HCT116 (cell line): Measurements from ENCODE around the gene POU2F3. TPM values are rescaled to one million over a fixed set of nuclear protein-coding genes. Genes with fewer than 3 reads are reported as not detected.

Experiments used
- ATAC-seq: fragments of 200-7000 bp; cut with Tn5 transposase; 2 replicates; pipeline ENCODE4 v1.9.1; 2020; ENCODE audit warnings: mild to moderate bottlenecking, moderate library complexity
- BruUV-seq: library from RNA; stranded (reverse); fragments of 400-500 nt; replicated peaks from 2 replicates; lab custom pipeline; 2021; lab: Mats Ljungman, UMichigan
- CTCF ChIA-PET: fragments of 300-600 bp; sonication (Branson Sonifier 250); formaldehyde crosslinking; loops from one replicate; lab custom pipeline; 2021; ENCODE audit warnings: antibody characterized with exemption; lab: Charles Lee
- POLR2A ChIA-PET: fragments of 300-600, 350-600 bp; sonication (Branson Sonifier 250); formaldehyde crosslinking; loops from one replicate; lab custom pipeline; 2021; ENCODE audit warnings: antibody characterized with exemption; lab: Charles Lee
- RAD21 ChIA-PET, 2 experiments: fragments of 300-600 bp; sonication (Branson Sonifier 250); formaldehyde crosslinking; loops; one replicate each; lab custom pipeline; 2023; ENCODE audit warnings: low total read pairs in 2 of 2; ENCODE audit not compliant: uncharacterized antibody in 2 of 2, unreplicated experiment in 2 of 2, low non-redundant PET in 1 of 2; lab: Charles Lee
- DNase-seq: peaks from one replicate; pipeline ENCODE4 v3.0.0-alpha.2; 2010; ENCODE audit warnings: low read depth, low spot score
- H2AFZ ChIP-seq: fragments of 200-600 bp; shearing (Covaris generic), sonication (generic); 2 replicates; pipeline ENCODE4 v1.6.1; 2017; ENCODE audit warnings: low read depth, mixed run types, mixed read lengths, antibody characterized with exemption, low read length; ENCODE audit not compliant: poor library complexity, severe bottlenecking
- H3K27ac ChIP-seq: 2 replicates; pipeline ENCODE4 v1.5.1; 2012; ENCODE audit warnings: low read depth, low read length
- H3K27me3 ChIP-seq: fragments of 200-600 bp; sonication (generic); 2 replicates; pipeline ENCODE4 v1.6.1; 2016; ENCODE audit warnings: mixed run types, low read length, mixed read lengths; ENCODE audit not compliant: insufficient read depth
- H3K36me3 ChIP-seq, 2 experiments: fragments of 200-500 bp in 1 of 2; fragments of 200-600 bp in 1 of 2; sonication (Bioruptor generic) in 1 of 2; sonication (generic) in 1 of 2; 2 replicates each; pipeline versions ENCODE4 v1.5.1 to v1.6.1; 2014 to 2016; ENCODE audit warnings: low read length in 2 of 2, inconsistent platforms in 1 of 2, mixed read lengths in 1 of 2, mixed run types in 1 of 2; ENCODE audit not compliant: insufficient read depth in 2 of 2, control insufficient read depth in 1 of 2
- H3K4me1 ChIP-seq, 2 experiments: fragments of 200-600 bp in 1 of 2; sonication (generic) in 1 of 2; 2 replicates each; pipeline versions ENCODE4 v1.5.1 to v1.6.1; 2012 to 2017; ENCODE audit warnings: low read length in 2 of 2, inconsistent platforms in 1 of 2, mild to moderate bottlenecking in 1 of 2, mixed read lengths in 1 of 2, mixed run types in 1 of 2, moderate library complexity in 1 of 2; ENCODE audit not compliant: insufficient read depth in 2 of 2, control insufficient read depth in 1 of 2
- H3K4me2 ChIP-seq: fragments of 200-600 bp; sonication (generic); 2 replicates; pipeline ENCODE4 v1.6.1; 2017; ENCODE audit warnings: mixed run types, low read length, mixed read lengths
- H3K4me3 ChIP-seq, 2 experiments: fragments of 200-600 bp in 1 of 2; sonication (generic) in 1 of 2; replicated peaks in 1 of 2; 2 replicates each; pipeline ENCODE4 v1.5.1; 2011 to 2016; ENCODE audit warnings: low read length in 2 of 2, control low read depth in 1 of 2, low read depth in 1 of 2, mild to moderate bottlenecking in 1 of 2, mixed read lengths in 1 of 2, mixed run types in 1 of 2
- H3K79me2 ChIP-seq: fragments of 200-600 bp; sonication (generic); 2 replicates; pipeline ENCODE4 v1.6.1; 2017; ENCODE audit warnings: mild to moderate bottlenecking, mixed run types, low read length, moderate library complexity, mixed read lengths; ENCODE audit not compliant: insufficient read depth
- H3K9ac ChIP-seq: fragments of 200-600 bp; sonication (generic); 2 replicates; pipeline ENCODE4 v1.6.1; 2016; ENCODE audit warnings: low read length, mixed read lengths
- H3K9me2 ChIP-seq: fragments of 200-600 bp; sonication (generic), shearing (Covaris generic); 2 replicates; pipeline ENCODE4 v1.6.1; 2017; ENCODE audit warnings: mixed run types, mild to moderate bottlenecking, moderate library complexity; ENCODE audit not compliant: insufficient read depth
- H3K9me3 ChIP-seq, 2 experiments: fragments of 200-500 bp in 1 of 2; fragments of 200-600 bp in 1 of 2; sonication (Bioruptor generic) in 1 of 2; sonication (generic) in 1 of 2; 2 replicates each; pipeline ENCODE4 v1.6.1; 2014 to 2017; ENCODE audit warnings: low read length in 2 of 2, mixed read lengths in 2 of 2, inconsistent platforms in 1 of 2, low read depth in 1 of 2, mild to moderate bottlenecking in 1 of 2, mixed run types in 1 of 2, moderate library complexity in 1 of 2; ENCODE audit not compliant: control insufficient read depth in 1 of 2, insufficient read depth in 1 of 2
- H4K20me1 ChIP-seq: fragments of 200-600 bp; sonication (generic), shearing (Covaris generic); 2 replicates; pipeline ENCODE4 v1.6.1; 2017; ENCODE audit warnings: mixed run types, mild to moderate bottlenecking, moderate library complexity; ENCODE audit not compliant: insufficient read depth
- CEBPB ChIP-seq: IDR thresholded peaks from 2 replicates; pipeline ENCODE4 v1.6.1; 2012; ENCODE audit warnings: low read depth
- ELF1 ChIP-seq: IDR thresholded peaks from 2 replicates; pipeline ENCODE4 v1.6.1; 2012; ENCODE audit warnings: low read depth, borderline replicate concordance
- EZH2 ChIP-seq: fragments of 200-600 bp; sonication (generic); IDR thresholded peaks from 2 replicates; pipeline ENCODE4 v1.6.1; 2017; ENCODE audit warnings: antibody characterized with exemption, mixed run types
- EZH2phosphoT487 ChIP-seq: fragments of 200-600 bp; IDR thresholded peaks from 2 replicates; pipeline ENCODE4 v1.6.1; 2018; ENCODE audit warnings: antibody characterized with exemption, borderline replicate concordance
- JUND ChIP-seq: IDR thresholded peaks from 2 replicates; pipeline ENCODE4 v1.6.1; 2012
- MAX ChIP-seq: IDR thresholded peaks from 2 replicates; pipeline ENCODE4 v1.6.1; 2012
- POLR2A ChIP-seq: IDR thresholded peaks from 2 replicates; pipeline ENCODE4 v1.7.0; 2011; ENCODE audit warnings: borderline replicate concordance; ENCODE audit not compliant: insufficient read depth, insufficient read length; ENCODE audit errors: extremely low read depth
- POLR2AphosphoS5 ChIP-seq: IDR thresholded peaks from 2 replicates; pipeline ENCODE4 v1.6.1; 2011; ENCODE audit warnings: mild to moderate bottlenecking, low read depth, low read length, moderate library complexity
- RAD21 ChIP-seq: IDR thresholded peaks from 2 replicates; pipeline ENCODE4 v1.6.1; 2012; ENCODE audit warnings: low read depth, mild to moderate bottlenecking
- REST ChIP-seq: IDR thresholded peaks from 2 replicates; pipeline ENCODE4 v1.6.1; 2012; ENCODE audit warnings: low read depth
- SIN3A ChIP-seq: IDR thresholded peaks from 2 replicates; pipeline ENCODE4 v1.6.1; 2012; ENCODE audit warnings: low read depth
- SRF ChIP-seq: IDR thresholded peaks from 2 replicates; pipeline ENCODE4 v1.6.1; 2012; ENCODE audit warnings: low read depth
- TCF7L2 ChIP-seq: IDR thresholded peaks from 2 replicates; pipeline ENCODE4 v1.7.0; 2011; ENCODE audit warnings: borderline replicate concordance, inconsistent platforms; ENCODE audit not compliant: insufficient read depth, insufficient read length; ENCODE audit errors: extremely low read depth
- ZBTB33 ChIP-seq: IDR thresholded peaks from 2 replicates; pipeline ENCODE4 v1.6.1; 2011; ENCODE audit warnings: mild to moderate bottlenecking, low read length, moderate library complexity; ENCODE audit not compliant: insufficient replicate concordance; ENCODE audit errors: extremely low read depth
- ZFX ChIP-seq: fragments of 450-650 bp; IDR thresholded peaks from 2 replicates; pipeline ENCODE4 v1.6.1; 2017
- ZNF274 ChIP-seq: fragments of 200-500 bp; sonication (Bioruptor generic); IDR thresholded peaks from 2 replicates; pipeline ENCODE4 v1.6.1; 2014; ENCODE audit warnings: mild to moderate bottlenecking, low read depth, low read length, inconsistent platforms
- intact Hi-C: fragments of 100-400 bp; cut with micrococcal nuclease; formaldehyde crosslinking; loops from 2 replicates; pipeline ENCODE4 v1.10.0; 2022
- total RNA-seq: library from RNA; stranded (reverse); gene quantifications from one replicate; pipeline ENCODE4 v1.2.1, GENCODE V29; 2021; ENCODE audit not compliant: unreplicated experiment
- TF ChIP-seq, protein P1 (sequence below): IDR thresholded peaks from 2 replicates; pipeline ENCODE4 v1.6.1; 2012
- TF ChIP-seq, protein P2 (sequence below), 3 experiments: fragments of 200-600 bp in 1 of 3; sonication (generic) in 1 of 3; IDR thresholded peaks in 2 of 3; conservative IDR thresholded peaks in 1 of 3; 2 replicates each; pipeline ENCODE4 v1.5.1; 2012 to 2017; ENCODE audit warnings: low read depth in 2 of 3, low read length in 2 of 3, antibody characterized with exemption in 1 of 3, borderline replicate concordance in 1 of 3, control low read depth in 1 of 3, mild to moderate bottlenecking in 1 of 3, mixed read lengths in 1 of 3, mixed run types in 1 of 3, moderate library complexity in 1 of 3; ENCODE audit not compliant: insufficient read depth in 1 of 3

Gene POU2F3
- total RNA-seq, 1 experiment from 2014 or later = 0.15 TPM

DNA sequence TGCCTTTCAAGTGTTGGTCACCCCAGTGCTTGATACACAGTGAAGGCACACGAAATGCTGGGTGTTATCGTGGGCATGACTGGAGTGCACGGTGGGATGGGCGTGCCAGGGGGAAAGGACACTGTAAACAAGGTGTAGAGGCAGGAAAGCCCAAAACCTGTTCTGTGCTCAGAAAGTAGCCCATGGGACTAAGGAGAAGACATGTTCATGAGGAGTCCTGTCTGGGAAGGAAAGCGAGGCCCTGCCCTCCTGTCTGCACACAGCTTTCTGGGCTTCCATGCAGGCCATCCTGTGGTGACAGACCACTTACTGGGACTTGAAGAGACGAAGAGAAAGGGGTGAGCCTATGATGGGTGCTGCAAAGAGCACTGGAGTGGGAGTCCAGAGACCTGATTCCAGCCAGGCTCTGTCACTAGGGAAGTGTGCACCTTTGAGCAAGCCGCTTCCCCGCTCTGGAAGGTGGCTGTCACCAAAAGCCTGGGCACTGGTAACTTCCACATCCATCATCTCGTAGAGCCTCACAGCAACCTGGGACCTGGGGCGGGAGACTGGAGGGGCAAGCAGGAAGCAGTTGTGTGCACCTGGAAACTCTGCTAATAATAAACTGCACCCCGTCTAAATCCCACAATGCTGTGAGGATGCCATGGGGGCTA, 846 bp upstream of the POU2F3 start:
- Histone ChIP-seq H3K9me2 (no peaks in the 10 kb centered on the region), H3K27me3 (no peaks in the 10 kb centered on the region; the same call in 1 of the 2 replicates), H3K27ac (no peak overlapping the region), H2AFZ (no peak overlapping the region), H3K9me3 (no peaks in the 10 kb centered on the region), H4K20me1 (no peaks in the 10 kb centered on the region), H3K36me3 (no peaks in the 10 kb centered on the region), H3K4me3 (no peak overlapping the region), H3K79me2 (no peaks in the 10 kb centered on the region), H3K9ac (no peak overlapping the region), H3K4me1 (no peaks in the 10 kb centered on the region), H3K4me2 (no peak overlapping the region)
- no TSS peak for BruUV-seq
- TF ChIP-seq TCF7L2 (no peak), EZH2 (no peak), EZH2phosphoT487 (no peak), POLR2A (no peak), REST (no peak), ELF1 (no peak), JUND (no peak), ZNF274 (no peak), SRF (no peak), POLR2AphosphoS5 (no peak), RAD21 (no peak), CEBPB (no peak), ZBTB33 (no peak), ZFX (no peak), SIN3A (no peak), MAX (no peak)
- TF ChIP-seq, protein P1, sequence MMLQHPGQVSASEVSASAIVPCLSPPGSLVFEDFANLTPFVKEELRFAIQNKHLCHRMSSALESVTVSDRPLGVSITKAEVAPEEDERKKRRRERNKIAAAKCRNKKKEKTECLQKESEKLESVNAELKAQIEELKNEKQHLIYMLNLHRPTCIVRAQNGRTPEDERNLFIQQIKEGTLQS = no peak
- TF ChIP-seq, protein P2, sequence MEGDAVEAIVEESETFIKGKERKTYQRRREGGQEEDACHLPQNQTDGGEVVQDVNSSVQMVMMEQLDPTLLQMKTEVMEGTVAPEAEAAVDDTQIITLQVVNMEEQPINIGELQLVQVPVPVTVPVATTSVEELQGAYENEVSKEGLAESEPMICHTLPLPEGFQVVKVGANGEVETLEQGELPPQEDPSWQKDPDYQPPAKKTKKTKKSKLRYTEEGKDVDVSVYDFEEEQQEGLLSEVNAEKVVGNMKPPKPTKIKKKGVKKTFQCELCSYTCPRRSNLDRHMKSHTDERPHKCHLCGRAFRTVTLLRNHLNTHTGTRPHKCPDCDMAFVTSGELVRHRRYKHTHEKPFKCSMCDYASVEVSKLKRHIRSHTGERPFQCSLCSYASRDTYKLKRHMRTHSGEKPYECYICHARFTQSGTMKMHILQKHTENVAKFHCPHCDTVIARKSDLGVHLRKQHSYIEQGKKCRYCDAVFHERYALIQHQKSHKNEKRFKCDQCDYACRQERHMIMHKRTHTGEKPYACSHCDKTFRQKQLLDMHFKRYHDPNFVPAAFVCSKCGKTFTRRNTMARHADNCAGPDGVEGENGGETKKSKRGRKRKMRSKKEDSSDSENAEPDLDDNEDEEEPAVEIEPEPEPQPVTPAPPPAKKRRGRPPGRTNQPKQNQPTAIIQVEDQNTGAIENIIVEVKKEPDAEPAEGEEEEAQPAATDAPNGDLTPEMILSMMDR (IDR thresholded peaks at IDR 0.05 in 2 of 3, conservative IDR thresholded peaks at IDR 0.05 in 1 of 3; ENCODE audit: borderline replicate concordance in 1 of 3, insufficient read depth in 1 of 3, low read depth in 2 of 3, low read length in 2 of 3) = no peak
- no peak for ATAC-seq
- no peak for DNase-seq
- POLR2A ChIA-PET = no interaction called here
- RAD21 ChIA-PET = no interaction called here
- CTCF ChIA-PET = interaction anchor here (11.9 kb wide), 1 partner anchor 62 kb away, joined by 240 read pairs; no protein-coding TSS in a partner anchor
- intact Hi-C loops = loop anchor here (5.0 kb wide), 1 partner anchor 713 kb away; no protein-coding TSS in a partner anchor
